SK-N-DZ (cell line): ENCODE data around the gene BCOR. TPM values are rescaled to one million over a fixed set of nuclear protein-coding genes. Genes with fewer than 3 reads are reported as not detected.

Source experiments
- DNase-seq: peaks from one replicate; pipeline ENCODE4 v3.0.0-alpha.2; 2015; ENCODE audit warnings: low spot score
- polyA plus RNA-seq, 2 experiments: library from polyadenylated mRNA; depleted of rRNA; stranded (reverse); fragments of >200 nt; gene quantifications; 2 replicates each; pipeline ENCODE4 v1.2.3, GENCODE V29; 2014

BCOR gene
- 54.9 and 65.2 TPM in 2 replicates for polyA plus RNA-seq (2014; cell fraction: cytosol; rRNA removed)
- polyA plus RNA-seq (2014; cell fraction: nucleus; rRNA removed): 40.2 and 73.5 TPM in 2 replicates

DNA sequence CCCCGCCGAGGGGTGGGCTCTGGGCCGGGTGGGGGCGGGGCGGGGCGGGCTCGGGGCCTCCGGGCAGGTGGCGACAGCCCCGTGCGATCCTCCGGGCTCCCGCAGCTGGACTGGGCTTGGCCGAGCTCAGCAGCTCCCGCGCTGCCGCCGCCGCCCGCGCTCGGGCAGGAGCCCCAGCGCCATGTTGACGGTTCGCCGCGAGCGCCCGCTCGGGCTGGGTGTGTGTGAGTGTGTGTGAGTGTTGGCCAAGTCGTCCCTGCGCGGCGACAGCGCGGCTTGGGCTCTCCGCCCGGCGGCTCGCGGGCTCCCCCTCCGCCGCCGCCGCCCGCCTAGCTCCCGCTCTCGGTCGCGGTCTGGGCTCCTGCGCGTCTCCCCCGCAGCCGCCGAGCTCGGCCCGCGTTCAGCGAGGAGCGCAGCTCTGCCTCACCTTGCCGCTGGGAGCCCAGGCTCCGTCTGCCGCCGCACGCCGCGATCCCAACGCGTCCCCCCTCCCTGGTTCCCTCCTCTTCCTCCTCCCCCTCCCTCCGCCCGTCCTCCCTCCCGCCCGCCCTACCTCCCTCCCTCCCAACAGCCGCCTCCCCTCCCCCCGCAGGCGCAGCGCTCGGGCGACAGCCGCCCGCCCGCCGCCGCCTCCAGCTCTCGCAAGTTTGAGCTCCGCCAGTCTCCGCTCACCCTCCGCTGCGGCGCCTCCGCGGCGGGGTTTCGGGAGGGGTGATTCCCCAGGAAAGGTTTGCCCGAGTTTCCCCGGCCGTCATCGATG, at the start of gene BCOR:
TSS of gene BCOR (minus strand) at position 455 of the 760 bp plus-strand sequence. CDS start 20,029 bp downstream, outside the sequence.
- DNase-seq: peak; percentile 67

DNA sequence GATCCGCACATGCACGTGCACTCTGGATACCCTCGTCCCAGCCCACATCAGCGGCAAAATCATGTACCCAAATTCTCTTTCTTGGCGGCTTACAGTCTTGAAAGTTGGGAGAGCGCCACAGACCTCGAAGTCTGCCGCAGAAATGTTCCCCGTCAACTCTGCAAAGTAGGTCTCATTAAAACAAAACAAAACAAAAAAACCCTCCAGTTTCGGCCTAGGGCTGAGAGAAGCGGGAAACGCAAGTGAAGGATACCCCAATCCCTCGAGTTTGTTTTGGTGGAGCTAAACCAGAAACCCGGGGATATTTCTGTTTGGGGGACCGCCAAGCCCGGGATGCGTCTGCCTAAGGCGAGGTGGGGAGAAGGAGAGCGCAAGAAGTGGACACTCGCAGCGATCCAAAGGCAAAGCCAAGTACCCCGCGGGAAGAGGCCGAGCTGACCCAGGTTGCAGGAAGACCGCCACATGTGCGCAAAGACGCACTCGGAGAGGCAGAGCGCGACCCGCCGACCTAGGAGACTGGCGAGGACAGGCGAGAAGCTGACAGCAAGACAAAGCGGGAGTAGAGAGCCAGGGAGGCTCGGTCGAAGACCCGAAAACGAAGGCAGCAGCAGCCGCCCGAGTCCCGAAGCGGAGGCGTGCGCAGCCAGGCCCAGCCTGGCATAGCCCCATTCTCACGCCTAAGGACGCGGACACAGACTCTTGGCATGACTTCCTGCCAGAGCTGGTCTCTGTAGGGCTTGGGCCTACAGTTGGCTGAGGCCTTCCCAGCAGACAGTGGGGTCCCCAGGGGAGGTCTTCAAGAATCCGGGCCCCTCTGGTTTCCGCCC, 49.6 kb upstream of the BCOR start:
- DNase-seq: no peak

DNA sequence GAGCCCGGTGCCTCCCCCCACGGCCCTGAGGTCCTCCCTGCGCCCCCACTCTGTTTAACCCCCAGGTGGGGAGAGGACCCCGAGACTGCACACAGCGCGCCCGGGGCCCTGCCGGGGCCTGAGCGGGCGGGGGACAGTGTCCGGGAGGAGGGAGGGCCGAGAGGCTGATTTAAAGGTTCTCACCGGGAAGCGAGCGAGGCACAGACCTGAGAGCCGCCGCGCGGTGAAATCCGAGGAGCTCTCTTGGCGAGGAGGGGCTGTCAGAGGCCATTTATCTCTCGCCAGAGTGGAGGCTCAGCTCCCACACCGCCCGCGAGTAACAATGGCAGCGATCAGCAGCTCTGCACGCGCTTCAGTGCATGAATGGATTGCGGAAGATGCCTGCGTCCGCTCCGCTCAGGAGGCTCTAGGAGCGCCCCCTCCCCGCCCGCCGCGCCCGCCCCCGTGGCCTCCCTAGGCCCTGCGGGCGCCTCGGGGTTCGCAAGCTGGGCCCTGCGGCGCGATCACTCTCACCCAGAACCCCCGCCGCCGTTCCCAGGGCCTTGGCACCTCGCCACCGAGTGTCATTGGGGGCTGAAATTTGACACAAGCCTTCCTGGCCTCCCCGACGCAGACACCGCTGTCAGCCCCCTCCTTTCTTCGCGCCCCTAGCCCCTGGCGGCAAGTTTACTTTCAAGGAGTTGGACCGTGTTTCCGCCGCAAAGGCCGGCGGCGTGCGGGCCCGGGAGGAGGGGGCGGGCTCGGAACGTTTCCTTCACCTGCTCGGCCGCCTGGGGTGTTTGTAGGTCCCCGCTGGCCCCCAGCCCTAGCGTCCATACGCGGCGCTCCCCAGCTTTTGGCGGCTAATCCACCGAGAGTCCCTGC, 48.7 kb upstream of the BCOR start:
- DNase-seq: peak; percentile 15

DNA sequence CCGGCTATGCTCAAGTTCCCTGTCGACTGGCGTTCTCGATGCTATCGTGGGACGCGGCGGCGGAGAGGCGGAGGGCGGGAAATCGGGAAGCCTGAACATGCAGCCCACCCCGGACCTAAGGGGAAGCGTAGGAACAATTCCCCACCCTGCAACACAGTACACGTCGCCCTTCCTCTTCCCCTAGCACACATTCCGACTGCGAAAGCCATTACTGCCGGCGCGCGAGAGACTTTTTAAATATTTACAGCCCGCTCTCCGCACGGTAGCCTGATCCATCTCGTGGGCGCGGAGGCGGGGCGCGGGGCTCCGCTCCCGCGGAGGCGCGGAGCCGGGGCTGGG, 48.1 kb upstream of the BCOR start:
- DNase-seq: no peak

DNA sequence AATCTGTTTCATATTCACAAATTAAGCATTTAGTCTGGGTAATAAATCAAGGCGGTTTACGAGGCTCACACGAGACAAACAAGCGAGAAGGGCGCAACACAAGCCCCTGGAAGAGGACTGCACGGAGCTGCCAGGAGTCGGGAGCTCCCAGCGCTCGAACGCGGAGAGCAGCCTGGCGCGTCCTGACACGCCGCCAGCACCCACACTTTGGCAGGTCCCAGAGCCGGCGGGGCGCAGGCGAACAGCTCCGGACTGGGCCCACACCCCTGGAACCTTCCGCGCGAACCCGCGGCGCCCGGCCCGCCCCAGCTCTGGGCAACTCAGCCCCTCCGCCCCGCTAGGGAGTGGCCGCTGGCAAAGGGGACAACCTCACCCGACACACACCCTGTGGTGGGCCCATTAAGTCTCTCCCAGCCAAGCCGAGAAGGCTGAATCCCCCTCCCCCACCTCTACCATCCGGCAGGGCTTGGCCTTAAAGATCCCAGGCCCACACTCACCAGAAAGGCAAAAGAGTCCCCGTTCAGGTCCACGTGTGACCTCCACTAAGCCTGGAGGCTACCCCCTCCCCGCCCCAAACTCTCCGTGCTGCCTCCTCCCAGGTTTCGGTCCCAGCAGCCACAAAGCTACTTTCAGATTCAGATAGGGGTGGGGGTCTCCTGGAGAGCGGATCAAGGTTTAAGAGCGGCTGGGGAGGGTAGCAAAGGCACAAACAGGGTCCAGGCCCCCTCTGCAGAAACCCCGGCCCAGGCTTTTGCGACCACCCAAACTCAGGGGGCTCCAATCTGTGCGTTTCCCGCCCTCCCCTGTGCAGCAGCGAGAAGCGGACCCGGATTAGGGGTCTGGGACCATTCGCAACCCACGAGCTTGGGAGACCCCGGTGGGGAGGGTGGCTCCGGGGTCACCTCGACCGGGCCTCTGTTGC, 47.5 kb upstream of the BCOR start:
- no peak for DNase-seq

DNA sequence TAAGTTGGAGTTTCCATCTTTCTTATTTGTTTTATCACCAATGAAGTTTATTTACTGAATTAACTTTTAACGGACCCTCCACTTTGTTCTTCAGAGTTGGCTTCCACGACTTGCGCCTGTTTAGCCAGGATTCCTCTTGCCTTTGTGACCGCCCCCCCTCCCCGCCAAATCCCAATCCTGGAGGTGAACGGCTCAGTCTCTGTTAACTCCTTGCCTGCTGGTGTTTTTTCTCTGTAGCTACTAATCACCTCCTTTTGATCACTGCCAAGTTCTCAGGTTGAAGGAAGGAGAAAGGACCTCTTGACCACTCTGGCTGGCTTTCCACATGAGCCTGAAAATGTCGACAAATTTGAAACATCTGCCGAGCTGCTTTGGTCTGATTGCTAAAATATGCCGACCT, 46.8 kb upstream of the BCOR start:
- no peak for DNase-seq

DNA sequence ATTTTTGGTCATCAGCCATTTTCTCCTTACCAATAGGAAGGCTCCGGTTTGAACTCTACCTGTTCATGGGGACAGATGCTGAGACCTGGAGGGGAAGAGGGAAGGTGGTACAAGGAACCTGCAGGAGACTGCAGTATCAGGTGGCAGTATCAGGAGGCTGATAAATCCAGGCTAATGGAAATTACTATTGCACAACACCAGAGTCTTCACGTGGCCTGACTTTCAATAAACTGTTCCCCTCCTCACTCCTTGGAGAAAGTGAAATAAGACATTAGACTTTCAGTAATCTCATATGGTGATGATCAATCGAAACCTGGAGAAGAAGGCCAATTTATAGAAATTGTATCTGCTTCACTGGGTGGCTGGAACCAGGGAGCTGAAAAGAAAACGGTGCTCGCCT, 46.2 kb upstream of the BCOR start:
- no peak for DNase-seq

DNA sequence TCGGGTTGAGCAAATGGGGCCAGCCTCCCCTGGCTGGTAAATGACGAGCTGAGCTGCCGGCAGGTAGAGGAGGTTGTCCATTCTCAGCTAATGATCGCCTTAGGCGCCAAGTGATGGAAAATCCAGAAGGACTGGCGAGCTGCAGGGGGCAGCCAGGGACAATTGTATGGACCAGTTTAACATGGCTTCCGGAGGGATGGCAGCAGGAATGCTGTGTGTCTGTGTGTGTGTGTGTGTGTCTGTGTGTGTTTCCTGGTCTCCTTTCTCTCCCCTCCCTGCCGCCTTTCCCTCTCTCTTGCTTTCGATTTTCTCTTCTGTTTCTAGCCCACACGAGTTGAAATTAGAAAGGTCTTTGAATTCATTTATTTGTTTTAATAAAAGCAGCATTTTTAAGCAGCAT, 45.2 kb upstream of the BCOR start:
- DNase-seq: no peak

DNA sequence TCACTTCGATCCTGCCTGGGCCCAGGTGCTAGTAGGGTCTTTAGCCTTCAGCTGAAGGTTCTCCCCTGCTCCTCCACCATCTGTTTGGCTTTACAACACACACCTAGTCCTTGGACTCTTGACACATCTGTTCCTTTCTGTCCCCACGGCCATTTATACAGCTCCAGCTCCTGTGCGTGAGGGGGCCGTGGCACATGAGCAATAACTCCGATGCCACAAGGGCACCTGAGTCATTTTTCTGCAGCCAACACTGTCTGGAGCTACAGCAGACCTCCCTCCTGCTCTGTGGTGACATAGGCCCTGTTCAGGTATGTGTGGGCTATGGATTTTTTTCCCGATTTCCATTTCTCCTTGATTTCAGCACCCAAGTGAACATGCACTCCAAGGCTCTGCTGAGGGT, 44.7 kb upstream of the BCOR start:
- no peak for DNase-seq

DNA sequence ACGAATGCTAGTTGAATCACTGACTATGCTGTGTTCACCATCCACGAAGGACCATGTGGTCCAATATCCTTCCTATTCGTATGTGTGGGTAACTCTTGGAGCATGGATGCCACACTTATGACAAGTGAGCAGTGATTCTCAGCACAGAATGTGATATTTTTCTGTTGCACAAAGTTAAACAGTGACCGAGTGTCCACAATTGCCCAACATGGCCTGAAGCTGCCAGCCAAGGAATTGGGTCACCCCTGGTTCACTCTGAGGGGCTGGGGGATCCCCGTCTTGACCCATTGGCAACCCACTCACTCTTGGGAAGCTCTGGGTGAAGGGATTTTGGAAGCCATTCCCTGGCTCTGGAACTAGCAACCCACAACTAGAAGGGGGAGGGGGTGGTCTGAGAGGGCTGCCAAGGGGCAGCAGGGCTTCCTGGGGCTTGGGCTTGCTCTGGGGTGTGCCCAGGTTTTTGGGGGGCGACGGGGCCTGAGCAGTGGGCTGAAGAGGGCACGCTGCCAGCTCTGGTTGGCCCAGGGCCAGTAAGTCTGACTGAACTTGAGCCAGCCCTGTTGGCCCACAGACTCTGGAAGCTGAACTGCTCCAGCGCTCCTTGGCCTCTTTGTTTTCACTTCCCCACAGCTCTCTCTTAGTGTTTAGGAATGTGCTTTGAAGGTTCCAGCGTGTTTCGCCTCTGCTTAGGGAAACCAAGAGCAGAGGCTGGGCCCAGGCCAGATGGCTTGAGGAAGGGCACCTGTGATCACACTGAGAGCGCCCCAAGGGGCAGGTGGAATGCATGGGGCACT, 43.1 kb upstream of the BCOR start:
- DNase-seq: no peak

DNA sequence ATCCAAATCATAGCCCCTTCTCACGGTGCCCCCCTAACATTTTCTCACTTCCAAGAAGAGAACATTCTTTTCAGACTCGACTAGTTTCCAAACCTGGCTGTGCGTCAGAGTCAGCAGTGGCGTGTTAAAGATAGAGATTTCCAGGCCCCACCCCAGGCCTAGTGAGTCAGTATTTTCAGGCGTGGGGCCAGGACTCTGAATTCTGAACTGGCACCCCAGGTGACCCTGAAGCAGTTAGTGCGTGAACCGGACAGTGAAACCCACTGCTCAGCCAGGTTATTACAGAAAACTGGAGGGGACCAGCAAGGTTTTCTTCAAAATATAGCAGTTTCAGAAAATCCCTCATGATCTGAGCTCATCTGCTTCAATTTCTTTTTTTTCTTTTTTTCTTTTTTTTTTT, 35.0 kb upstream of the BCOR start:
- DNase-seq: no peak

DNA sequence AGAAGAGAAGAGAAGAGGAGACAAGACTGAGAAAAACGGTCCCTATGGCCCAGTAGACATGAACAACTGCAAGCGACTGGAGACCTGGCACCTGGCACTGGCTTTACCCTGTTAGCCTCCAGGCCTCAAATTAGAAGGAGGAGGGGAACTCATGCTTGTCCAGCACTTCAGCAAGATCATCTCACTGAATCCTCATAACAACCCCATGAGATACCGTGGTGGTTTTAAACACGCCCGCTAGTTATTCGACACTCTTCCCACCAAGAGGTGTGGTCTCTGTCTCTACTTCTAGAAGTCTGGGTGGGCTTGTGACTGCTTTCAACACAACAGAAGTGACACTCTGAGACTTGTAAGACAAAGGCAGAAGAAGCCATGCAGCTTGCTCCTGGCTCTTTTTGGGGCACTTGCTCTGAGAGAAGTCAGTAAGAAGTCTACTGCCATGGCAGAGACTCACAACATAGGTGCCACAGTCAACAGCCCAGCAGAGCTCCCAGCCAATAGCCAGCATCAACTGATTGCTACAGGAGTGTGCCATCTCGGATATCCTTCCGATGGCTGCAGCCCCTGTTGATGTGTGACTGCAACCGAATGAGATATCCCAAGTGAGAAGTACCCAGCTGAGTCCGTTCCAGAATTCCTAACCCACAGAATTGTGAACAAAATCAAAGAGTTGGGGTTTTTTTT, 34.0 kb upstream of the BCOR start:
- no peak for DNase-seq

DNA sequence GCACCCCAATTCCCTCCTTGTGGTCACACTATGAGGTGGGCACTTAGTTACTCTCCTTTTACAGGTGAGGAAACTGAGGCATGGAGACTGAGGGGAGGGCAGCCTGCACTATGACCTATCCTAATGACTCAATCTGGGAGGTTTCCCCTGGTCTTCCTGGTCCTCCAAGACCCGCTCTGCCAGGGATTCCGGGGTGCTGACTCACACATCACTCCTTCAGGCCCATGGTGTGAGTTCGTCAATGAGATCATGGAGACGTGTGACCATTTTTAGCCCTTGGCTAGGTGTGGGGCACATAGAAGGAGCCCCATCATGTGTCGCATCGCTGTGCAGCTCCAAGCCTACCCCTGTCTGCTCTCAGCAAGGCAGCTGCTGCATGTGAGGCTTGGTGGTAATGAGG, 32.4 kb upstream of the BCOR start:
- DNase-seq: no peak

DNA sequence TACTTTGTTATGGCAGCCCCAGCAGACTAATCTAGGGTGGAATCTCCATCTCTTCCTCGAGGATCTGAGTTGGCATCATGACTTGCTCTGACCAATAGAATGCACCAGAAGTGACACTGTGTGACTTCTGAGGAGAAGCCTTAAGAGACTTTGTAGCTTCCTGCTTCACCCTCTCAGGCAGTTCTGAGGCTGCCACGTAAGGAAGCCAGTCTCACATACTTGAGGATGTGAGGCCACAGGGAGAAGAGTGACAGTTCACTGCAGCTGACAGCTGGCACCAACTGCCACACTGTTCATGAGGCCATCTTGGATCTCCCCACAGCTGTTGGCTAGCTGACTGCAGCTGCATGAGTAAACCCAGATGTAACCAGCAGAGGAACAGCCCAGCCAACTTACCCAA, 29.3 kb upstream of the BCOR start:
- no peak for DNase-seq

DNA sequence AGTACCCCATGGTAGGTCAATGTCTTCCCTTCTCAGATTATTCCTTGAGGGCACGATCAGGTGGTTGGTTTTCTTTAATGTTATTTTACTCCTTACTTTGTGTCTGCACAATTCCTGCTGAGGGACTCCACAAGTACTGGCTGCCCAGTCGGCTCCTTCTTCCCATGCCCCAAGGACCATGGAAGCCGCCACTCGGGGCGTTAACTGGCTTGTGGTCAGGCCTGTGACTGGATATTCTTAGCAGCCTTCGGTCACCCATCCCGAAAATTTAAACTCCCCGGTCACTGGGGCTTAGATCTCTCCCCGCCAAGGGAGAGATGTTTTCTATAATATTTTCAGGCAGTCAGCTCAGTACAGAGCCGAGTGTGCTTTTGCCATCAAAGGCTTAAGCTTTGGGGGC, 24.7 kb upstream of the BCOR start:
- DNase-seq: no peak

DNA sequence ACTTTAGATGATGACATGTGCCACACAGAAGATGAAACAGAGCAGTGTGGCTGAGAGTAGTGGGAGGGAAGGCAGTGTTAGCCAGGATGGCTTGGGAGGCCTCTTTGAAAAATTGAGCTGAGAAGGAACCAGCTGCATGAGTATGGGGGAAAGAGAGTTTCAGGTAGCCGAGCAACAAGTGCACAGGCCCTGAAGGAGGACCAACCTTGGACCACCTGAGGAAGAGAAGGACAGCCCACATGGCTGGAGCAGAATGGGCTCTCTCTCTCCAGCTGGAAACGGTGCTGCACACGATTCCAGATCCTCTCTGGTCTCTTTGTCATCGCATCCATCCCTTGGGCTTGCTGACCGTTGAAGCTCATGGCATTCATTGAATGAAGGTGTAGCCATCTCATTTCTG, 23.9 kb upstream of the BCOR start:
- DNase-seq: no peak

DNA sequence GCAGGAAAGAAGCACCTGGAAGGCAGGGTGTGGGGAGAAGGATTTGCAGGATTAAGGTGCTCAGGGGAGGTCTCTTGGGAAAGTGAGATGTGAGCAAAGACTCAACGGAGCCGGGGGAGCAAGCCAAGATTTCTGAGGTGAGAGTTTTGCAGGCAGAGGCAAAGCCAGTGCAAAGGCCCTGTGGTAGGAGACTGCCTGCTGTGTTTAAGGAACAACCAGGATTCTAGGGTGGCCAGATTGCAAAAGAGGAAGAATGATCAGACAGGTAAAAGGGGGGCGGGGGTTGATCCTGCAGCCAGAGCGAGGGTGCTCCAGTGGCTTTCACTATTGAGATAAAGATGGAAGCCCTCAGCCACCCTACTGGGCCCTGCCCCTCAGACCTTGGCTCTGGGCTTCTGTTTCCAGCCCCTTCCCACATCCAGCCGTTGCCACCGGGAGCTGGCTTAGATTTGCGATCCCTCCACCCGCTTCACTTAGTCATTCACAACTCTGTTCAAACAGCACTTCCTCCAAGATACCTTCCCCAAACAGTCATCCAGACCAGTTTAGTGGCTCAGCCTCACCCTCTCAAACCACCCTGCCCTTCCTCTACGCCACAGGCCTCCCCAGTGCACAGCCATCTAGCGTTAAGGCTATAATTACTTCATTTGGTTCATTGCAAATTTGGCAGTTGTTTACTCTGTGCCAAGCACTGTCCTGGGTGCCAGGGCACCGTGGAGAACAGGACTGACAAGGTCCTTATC, 23.3 kb upstream of the BCOR start:
- no peak for DNase-seq

DNA sequence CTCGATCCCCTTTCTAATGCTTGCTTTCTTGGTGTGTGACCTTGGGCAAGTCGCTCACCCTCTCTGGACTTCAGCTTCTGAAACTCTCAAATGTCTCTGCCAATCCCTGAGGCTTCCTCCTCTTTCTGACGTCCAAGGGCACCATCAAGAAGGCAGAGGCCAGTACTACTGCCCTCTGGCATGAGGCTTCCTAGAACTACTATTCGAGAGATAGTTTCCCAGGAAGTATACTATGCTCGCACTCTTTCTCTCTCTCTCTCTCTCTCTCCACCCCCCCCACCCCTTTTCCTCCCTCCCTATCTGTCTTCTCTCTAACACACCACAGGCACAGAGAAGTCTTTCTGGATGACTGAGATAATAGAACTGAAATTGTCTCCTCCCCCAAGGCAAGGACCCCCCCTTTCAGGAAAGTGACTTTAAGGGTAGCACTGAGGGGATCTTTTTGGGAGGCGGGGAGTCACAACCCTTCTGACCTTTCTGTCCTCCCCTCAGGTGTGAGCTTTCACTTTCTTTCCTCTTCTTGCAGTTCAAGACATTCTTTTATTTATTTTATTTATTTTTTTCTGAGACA, 20.0 kb upstream of the BCOR start:
- no peak for DNase-seq
